ENCODE results near the gene HAGHL.

DNA sequence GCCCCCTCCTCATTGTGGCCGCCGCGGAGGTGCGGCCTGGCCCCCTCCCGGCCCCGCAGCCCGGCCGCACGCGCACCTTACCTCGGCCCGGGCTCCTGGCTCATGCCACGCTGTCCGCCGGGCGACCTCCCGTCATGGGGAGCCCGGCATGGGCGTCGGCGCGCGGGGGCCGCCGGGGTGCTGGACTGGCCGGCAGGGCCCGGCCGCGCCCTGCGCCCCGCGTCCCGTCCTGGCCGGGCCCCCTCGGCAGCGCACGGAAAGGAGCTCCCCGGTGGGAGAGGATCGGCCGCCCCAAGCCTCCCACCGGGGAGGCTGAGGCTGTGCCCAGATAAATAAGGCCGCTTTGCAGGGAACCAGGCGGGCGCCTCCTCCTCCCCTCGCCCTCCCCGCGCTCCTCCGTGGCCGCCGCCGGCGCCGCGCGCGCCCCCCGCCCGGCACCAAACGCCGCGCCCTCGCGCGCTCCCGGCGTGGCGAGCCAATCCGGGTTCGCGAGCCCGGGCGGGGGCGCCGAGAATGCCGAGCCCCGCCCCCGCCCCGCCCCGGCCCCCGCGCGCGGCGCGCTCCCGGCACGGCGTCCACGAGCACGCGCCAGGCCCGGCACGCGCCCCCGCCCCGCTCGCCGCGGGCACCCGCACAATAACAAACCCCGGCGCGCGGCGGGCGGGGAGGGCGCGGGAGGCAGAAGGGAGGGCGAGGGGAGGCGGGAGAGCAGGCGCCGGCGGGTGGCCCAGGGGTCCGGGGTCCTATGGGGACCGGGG, 21.3 kb upstream of the HAGHL start, which contains the start of gene FBXL16:
- TF ChIP-seq RAD21 (conservative IDR thresholded peaks at IDR 0.05 in 1 of 2, IDR thresholded peaks at IDR 0.05 in 1 of 2) (no peak), POLR2A (IDR thresholded peaks at IDR 0.05; ENCODE audit: low read length) (no peak), E2F6 (IDR thresholded peaks at IDR 0.05; ENCODE audit: borderline replicate concordance, low read depth) (no peak), CHD2 (IDR thresholded peaks at IDR 0.05; ENCODE audit: low read length, partially characterized antibody) (no peak), EHMT2 (IDR thresholded peaks at IDR 0.05; ENCODE audit: low read depth) (no peak)
- TF ChIP-seq, protein P1, sequence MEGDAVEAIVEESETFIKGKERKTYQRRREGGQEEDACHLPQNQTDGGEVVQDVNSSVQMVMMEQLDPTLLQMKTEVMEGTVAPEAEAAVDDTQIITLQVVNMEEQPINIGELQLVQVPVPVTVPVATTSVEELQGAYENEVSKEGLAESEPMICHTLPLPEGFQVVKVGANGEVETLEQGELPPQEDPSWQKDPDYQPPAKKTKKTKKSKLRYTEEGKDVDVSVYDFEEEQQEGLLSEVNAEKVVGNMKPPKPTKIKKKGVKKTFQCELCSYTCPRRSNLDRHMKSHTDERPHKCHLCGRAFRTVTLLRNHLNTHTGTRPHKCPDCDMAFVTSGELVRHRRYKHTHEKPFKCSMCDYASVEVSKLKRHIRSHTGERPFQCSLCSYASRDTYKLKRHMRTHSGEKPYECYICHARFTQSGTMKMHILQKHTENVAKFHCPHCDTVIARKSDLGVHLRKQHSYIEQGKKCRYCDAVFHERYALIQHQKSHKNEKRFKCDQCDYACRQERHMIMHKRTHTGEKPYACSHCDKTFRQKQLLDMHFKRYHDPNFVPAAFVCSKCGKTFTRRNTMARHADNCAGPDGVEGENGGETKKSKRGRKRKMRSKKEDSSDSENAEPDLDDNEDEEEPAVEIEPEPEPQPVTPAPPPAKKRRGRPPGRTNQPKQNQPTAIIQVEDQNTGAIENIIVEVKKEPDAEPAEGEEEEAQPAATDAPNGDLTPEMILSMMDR (IDR thresholded peaks at IDR 0.05), result no peak
